ENCODE data around the gene GSTM2.
"Not testable (repeated sequence)": the region's sequence is repeated elsewhere in the genome, so short reads cannot be mapped to it uniquely, and the experiment has no call there.

GSTM2 gene

DNA sequence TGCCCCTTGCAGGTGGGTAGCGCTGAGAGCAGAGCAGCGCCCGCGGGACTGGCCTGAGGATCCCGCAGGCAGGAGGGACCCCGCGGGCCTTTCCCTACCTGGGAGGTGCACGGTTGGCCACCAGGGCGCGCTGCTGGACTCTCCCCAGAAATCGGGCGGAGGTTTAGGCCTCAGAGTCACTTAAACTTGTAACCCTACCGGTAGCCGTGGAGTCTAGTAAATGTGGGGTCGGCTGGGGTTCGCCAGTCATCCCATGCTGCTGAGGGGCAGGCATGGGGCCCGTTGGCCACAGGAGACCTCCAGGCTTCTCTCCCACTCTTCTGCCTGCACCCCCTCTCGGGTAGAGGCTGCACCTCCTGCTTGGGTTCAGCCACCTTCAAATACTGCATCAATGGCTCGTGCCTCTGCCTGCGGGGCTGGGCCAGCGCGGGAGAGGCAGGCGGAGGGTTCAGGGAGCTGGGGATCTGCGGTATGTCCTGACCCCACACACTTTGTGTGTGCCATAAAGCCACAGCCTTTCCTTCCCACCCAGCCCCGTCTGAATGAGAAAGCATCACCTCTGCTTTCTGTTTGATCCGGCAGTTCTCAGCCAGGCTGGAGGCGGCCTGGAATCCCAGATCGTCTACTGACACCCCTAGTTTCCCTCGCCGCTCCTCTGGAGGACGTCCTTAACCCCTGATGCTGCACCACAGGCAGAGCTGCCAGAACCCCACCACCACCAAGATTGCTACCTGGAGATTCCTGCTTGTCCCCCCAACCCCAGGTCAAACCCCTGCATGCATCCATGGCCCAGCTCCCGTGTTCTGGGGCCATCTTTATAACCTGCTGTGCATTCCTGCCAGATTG lies 24.2 kb upstream of the GSTM2 start:
- DNase-seq: peak in 26 of 56 donors; percentile 25 to 82 (median 44)

DNA sequence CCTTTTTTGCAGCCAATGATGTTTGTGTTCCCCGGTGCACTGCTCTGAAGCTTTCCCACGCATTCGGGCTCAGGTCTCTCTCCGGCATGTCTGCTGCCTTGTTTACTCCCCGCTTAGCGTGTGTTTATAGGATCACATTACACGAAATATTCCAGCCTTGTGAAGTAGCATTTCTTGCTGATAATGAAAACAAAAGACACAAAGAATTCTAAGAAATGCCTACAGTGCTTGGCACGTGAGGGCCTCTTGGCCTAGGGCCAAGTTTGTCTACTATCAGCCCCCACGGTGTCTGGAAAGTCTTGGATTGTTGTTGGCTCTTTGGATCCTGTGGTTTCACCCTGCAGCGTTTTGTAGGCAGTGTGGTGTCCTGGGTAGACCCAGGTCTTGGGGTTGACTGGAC lies 23.2 kb upstream of the GSTM2 start:
- DNase-seq: no peak

DNA sequence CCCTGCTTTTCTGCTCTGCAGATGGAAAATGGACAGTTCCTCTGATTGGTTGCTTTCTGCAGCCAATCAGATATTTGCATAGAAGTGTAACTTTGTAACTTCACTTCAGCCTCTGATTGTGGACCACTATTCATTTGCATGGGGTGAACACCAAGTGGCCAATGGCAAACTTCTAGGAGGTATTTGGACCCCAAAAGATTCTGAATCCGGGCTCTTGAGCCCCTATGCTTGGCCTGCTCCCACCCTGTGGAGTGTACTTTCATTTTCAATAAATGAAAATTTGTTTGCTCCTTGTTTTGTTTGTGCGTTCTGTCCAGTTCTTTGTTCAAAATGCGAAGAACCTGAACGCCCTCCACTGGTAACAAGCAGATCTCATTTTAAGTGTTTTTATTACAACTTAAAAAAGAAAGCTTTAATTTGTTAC lies 18.4 kb upstream of the GSTM2 start:
- peak in 1 of 56 donors; percentile 24 for DNase-seq

DNA sequence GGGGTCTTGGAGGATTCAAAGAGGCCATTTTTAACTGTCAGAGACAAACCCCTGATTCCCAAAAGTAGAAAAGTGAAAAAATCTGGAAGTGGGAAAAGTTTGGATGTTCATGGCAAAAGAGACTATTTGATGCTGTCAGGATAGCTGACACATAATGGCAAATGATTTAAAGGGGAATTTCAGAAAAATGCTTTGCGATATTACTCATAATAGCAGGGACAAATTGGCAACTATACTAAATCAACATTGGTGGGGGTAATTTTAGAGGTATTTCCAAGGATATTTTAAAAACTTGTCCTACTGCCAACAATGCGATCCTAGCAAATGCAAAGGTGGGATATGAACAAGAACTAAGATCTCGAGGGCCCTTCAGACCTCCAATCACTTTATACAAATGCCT lies 17.2 kb upstream of the GSTM2 start:
- no peak for DNase-seq

GRCh38 chr1:109652402-109652801 lies 15.5 kb upstream of the GSTM2 start:
- DNase-seq: no peak

- no peak for DNase-seq
Observed at GRCh38 chr1:109653306-109653705, 14.6 kb upstream of the GSTM2 start.

GRCh38 chr1:109654519-109654918 lies 13.3 kb upstream of the GSTM2 start:
- DNase-seq: no peak

GRCh38 chr1:109655615-109656519 lies 12.0 kb upstream of the GSTM2 start, which contains the start of gene GSTM4:
TSS of gene GSTM4 (plus strand) at chr1:109656099. CDS start at chr1:109656390, 291 bp downstream.
- DNase-seq: peak in 52 of 56 donors; percentile 26 to 89 (median 68)

- no peak for DNase-seq
Observed at GRCh38 chr1:109657395-109657794, 10.5 kb upstream of the GSTM2 start.

GRCh38 chr1:109657970-109658369 lies 9.9 kb upstream of the GSTM2 start:
- no peak for DNase-seq

DNA sequence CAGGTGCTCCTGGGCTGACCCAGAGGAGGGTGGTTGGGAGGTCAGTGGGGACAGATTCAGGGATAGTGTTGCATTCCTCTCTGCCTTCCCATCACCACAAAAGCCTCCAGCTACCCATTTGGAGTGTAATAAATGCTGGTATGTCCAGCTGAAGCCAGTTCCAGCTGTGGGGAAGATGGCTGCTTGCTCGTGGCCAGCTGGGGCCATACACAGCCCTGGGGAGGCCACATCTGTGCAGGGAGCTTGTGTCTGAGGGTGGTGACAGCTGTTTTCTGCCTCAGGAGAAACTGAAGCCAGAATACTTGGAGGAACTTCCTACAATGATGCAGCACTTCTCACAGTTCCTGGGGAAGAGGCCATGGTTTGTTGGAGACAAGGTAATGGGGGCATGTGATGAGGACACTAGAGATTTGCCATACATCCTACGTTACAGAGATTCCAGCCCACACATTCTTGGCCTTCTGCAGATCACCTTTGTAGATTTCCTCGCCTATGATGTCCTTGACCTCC lies 9.3 kb upstream of the GSTM2 start:
- DNase-seq: no peak

DNA sequence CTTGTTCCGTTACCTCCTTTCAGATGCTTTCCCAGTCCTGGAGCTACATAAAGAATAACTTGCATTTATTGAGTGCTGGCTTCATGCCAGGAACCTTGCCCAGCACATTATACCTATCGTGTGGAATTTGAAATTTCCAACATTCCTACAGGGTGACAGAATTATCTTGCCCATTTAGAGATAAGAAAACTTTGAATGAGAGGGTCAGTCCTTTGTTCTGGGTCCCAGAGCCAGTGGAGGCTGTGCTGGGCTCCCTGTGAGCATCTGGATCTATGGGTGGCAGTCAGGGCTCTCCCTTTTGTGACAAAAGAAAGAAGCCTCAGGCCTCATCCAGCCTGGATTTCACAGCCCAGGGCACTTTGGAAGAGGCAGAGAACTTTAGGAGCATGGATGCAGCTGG lies 8.7 kb upstream of the GSTM2 start:
- DNase-seq: no peak

DNA sequence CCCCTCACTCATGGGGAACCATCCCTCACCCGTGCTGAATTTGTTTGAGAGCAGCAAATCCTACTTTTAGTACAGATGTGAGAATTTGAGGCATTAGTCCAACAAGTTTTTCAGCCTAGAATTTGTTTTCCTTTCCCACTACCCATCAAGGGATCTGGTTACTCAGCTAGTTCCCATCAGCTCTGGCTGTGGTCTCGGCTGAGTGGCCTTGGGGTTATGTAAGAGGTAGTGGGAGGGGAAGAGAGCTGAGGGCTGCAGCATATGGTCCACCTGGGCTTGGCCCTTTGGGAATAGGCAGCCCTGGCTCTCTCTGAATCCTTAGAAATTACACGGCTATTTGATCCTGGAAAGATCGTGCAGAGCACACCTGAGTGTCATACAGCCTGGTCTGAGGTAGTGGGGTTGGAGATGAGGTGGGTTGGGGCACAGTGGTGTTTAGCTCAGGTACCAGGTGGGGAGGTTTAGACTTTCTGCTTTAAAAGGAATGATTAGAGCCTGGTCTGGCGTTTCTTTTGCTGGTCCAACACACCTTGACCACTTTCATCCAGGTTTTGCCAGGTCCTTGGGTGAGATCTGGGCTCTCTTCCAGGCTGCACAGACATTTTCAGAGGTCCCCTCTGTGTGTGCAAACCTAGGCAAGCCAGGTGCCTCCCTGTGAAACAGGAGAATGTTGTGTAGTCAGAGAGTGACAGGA lies 7.7 kb upstream of the GSTM2 start:
- no peak for DNase-seq

DNA sequence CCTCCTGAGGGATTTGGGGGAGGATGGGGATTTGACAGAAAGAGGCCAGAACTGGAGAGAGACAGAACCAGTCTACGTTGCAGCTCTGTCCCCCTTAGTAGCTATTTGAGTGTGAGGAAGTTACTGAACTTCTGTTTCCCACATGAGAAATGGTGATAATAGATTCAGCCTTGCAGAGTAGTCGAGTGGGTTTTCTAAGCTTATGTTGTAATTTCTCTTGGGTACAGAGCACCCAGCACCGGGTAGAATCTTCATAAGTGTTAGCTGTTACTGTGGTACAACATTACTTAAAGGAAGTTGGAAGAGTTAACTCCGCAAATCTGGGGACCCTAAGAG lies 7.2 kb upstream of the GSTM2 start:
- DNase-seq: not testable (repeated sequence)

GRCh38 chr1:109661391-109661790 lies 6.5 kb upstream of the GSTM2 start:
- no peak for DNase-seq

DNA sequence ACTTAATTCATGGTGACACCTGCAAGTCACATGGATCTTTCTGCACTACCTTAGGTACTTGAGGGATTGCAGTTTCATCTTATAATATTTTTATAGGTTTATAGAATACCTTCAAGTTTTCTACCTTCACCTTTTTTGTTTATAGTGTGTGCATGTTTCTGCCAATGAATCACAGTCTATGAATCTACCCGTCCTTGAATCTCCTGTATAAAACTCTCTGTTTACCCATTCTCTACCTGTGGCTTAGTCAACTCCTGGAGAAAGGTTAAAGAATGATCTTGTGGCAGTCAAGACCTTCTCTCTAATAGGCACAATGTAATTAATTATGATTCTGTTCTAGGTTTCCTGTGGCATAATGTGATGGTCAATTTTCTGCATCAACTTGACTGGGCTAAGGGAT lies 3.2 kb upstream of the GSTM2 start:
- DNase-seq: no peak

- no peak for DNase-seq
Observed at GRCh38 chr1:109668123-109668775, 392 bp downstream of the GSTM2 start.

DNA sequence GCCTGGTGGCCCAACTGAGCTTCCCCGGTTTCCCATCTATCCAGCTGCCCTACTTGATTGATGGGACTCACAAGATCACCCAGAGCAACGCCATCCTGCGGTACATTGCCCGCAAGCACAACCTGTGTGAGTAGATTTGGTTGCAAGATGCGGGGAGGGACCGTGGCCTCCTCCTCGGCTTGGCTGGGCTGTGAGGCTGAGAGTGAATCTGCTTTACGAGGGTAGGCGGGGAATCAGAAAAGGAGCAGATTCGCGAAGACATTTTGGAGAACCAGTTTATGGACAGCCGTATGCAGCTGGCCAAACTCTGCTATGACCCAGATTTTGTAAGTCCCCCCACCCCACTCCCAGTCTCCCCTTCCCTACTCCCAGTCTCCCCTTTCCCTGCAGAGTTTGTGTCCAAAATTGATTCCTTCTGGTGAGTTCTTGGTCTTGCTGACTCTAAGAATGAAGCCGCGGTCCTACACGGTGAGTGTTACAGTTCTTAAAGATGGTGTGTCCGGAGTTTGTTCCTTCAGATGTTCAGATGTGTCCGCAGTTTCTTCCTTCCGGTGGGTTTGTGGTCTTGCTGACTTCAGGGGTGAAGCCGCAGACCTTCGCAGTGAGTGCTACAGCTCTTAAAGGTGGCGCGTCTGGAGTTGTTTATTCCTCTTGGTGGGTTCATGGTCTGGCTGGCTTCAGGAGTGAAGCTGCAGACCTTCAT lies 1.5 kb downstream of the GSTM2 start:
- no peak for DNase-seq

GRCh38 chr1:109669949-109670302 lies 2.1 kb downstream of the GSTM2 start:
- DNase-seq: not testable (repeated sequence)

DNA sequence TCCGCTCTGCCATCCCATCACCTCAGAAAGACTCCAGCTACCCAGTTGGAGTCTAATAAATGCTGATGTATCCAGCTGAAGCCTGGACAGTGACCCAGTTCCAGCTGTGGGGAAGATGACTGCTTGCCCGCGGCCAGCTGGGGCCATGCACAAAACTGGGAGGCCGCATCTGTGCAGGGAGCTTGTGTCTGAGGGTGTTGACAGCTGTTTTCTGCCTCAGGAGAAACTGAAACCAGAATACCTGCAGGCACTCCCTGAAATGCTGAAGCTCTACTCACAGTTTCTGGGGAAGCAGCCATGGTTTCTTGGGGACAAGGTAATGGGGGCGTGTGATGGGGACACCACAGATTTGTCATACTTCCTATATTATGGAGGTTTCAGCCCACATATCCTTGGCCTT lies 3.2 kb downstream of the GSTM2 start:
- DNase-seq: no peak

Measured in nucleus accumbens (tissue), 56 donors.